NOMO-1 treated with DMSO at 0.1 percent for 48 hours (cell line): ENCODE measurements around the gene HSF5.
"Not testable (repeated sequence)": the region's sequence is repeated elsewhere in the genome, so short reads cannot be mapped to it uniquely, and the experiment has no call there.

Experiments
- DNase-seq: peaks from one replicate; lab custom pipeline; 2025; ENCODE audit not compliant: unreplicated experiment; lab: John Stamatoyannopoulos, UW

Gene HSF5

GRCh38 chr17:58415371-58416055, 72.7 kb downstream of the HSF5 start:
- DNase-seq, result no peak

GRCh38 chr17:58414596-58414997, 73.6 kb downstream of the HSF5 start:
- no peak for DNase-seq

GRCh38 chr17:58413684-58414083, 74.5 kb downstream of the HSF5 start:
- no peak for DNase-seq

- no peak for DNase-seq
Measured at GRCh38 chr17:58412961-58413586, 75.1 kb downstream of the HSF5 start.

- no peak for DNase-seq
Measured at GRCh38 chr17:58412064-58412703, 76.0 kb downstream of the HSF5 start.

GRCh38 chr17:58411408-58411894, 76.8 kb downstream of the HSF5 start:
- DNase-seq, result no peak

- DNase-seq, result no peak
Measured at GRCh38 chr17:58410714-58411407, 77.3 kb downstream of the HSF5 start.

- DNase-seq, result no peak
Measured at GRCh38 chr17:58409432-58409831, 78.8 kb downstream of the HSF5 start.

GRCh38 chr17:58403311-58403710, 84.9 kb downstream of the HSF5 start:
- no peak for DNase-seq

GRCh38 chr17:58402679-58403078, 85.5 kb downstream of the HSF5 start:
- no peak for DNase-seq

GRCh38 chr17:58402047-58402446, 86.2 kb downstream of the HSF5 start:
- no peak for DNase-seq

- no peak for DNase-seq
Measured at GRCh38 chr17:58401287-58401686, 86.9 kb downstream of the HSF5 start.

GRCh38 chr17:58400826-58401225, 87.4 kb downstream of the HSF5 start:
- no peak for DNase-seq

- no peak for DNase-seq
Measured at GRCh38 chr17:58399974-58400373, 88.2 kb downstream of the HSF5 start.

- no peak for DNase-seq
Measured at GRCh38 chr17:58398574-58399266, 89.5 kb downstream of the HSF5 start.

- not testable (repeated sequence) for DNase-seq
Measured at GRCh38 chr17:58397421-58397820, 90.8 kb downstream of the HSF5 start.

- DNase-seq, result no peak
Measured at GRCh38 chr17:58396173-58396572, 92.0 kb downstream of the HSF5 start.

- no peak for DNase-seq
Measured at GRCh38 chr17:58394534-58395223, 93.5 kb downstream of the HSF5 start.

- DNase-seq, result no peak
Measured at GRCh38 chr17:58391302-58391984, 96.8 kb downstream of the HSF5 start.

GRCh38 chr17:58390884-58391283, 97.3 kb downstream of the HSF5 start:
- DNase-seq, result no peak
